HG02970 (cell line): Measurements from ENCODE around the gene TM9SF4.
"Not testable (repeated sequence)": the region's sequence is repeated elsewhere in the genome, so short reads cannot be mapped to it uniquely, and the experiment has no call there.

Experiments
- ATAC-seq: cut with Tn5 transposase; IDR thresholded peaks from one replicate; pipeline ENCODE4 v1.9.1; 2021; ENCODE audit warnings: mild to moderate bottlenecking, moderate library complexity, moderate number of reproducible peaks; ENCODE audit not compliant: unreplicated experiment, low FRiP score

The TM9SF4 gene

DNA sequence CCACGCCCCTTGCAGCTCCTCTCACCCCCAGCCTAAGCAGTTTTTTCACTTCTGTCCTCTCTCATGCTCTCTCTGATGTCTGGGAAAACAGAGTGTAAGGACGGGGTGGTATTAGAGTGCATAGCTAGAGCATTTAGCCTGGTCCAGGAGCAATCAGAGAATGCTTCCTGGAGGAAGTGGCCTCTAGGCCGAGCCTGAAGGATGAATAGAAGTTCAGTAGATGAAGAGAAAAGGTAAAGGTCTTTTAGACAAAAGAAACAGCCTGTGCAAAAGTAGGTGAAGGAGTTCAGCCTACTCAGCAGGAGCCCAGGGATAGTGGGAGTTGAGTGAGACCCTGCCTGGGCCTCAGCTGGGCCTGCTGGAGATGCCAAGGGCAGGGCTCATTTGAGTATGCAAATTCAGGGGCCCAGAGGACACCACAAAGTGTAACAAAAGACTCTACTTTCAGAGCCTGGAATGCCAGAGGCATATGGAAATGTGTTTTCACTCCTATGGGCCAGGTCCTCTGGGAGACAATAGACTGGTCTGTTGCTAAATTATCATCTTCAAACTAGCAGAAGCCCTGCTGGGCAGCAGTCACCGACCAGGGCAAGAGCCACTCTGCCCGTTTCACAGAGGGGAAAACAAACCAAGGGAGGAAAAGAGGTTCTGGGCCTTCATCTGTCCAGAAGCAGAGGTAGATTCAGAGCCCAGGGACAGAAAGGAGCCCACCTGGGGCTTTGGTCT is 19.7 kb upstream of the TM9SF4 start:
- ATAC-seq: no peak

- no peak for ATAC-seq
Observed at GRCh38 chr20:32091888-32092346, 17.6 kb upstream of the TM9SF4 start.

- no peak for ATAC-seq
Observed at GRCh38 chr20:32098786-32099185, 10.7 kb upstream of the TM9SF4 start.

DNA sequence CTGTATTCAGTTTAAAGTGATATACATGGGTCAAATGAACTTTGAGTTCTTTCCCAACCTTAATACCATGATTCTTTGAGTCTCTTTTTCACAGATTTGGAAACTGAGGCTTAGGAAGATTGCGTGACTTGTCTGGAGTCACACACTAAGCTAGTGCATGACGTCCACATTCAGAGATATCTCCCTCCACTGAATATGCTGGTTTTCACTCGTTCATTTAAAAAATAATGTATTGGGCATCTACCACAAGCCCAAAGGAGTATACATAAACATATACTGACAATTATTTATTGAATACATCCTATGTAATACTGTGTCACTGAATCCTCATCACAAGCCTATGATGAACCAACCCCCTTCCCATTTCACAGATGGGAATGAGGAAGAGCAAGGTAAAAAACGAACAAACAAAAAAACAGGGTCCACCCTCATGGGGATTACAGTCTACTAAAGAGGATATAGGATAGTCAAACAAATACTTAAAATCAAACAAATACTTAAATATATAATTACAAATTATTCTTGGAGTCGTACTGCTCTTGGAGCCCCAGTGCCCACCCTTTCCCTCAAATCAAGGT is 611 bp upstream of the TM9SF4 start:
- no peak for ATAC-seq

DNA sequence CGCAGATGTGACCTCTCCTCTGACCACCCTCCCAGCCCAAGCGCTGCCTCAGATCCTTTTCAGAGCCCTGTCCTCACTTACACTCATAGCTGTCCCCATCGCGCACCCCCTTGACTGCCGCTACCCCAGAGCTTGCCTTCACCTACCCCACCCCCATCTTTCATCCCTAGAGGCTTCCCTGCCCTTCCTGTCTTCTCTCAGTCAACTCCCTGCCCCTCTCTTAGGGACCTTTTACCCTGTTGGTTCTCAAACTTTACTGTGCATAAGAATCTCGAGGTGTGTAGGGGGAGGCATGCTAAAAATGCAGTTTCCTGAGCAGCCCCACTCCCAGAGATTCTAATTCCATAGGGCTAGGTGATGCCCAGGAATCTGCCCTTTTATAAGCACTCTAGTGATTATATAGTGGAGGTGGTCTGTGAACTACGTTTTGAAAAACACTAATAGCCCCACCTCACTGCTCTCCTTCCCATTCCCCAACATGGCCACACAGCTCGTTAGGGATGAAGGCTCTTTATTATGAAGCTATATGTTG is 725 bp downstream of the TM9SF4 start:
- ATAC-seq: peak; percentile 5

GRCh38 chr20:32110727-32111126 is 1.2 kb downstream of the TM9SF4 start:
- ATAC-seq: no peak

DNA sequence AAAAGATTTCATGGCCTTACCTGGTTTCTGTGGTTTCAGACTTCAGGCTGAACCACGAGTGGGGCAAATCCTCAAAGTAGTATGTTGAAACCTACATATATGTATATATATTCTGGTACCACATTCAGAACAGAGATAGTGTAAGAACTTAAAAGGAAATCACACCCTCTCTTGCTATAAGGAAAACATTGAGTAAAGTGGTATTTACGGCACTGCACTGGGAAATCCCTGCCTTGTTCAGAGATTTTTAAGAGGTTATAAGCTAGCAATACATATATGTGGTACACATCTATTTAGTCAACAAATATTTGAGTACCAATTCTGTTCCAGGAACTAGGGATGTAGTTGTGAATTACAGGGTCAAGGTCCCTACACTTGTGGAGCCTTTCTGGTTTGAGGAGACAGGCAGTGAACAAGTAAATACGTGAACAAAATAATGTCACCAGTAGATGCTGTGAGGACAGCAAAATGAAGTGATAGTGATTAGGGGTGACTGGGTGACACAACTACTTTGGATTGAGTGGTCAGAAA is 1.7 kb downstream of the TM9SF4 start:
- ATAC-seq: no peak

- ATAC-seq: no peak
Observed at GRCh38 chr20:32111753-32112152, 2.2 kb downstream of the TM9SF4 start.

GRCh38 chr20:32112841-32113240 is 3.3 kb downstream of the TM9SF4 start:
- ATAC-seq: no peak

DNA sequence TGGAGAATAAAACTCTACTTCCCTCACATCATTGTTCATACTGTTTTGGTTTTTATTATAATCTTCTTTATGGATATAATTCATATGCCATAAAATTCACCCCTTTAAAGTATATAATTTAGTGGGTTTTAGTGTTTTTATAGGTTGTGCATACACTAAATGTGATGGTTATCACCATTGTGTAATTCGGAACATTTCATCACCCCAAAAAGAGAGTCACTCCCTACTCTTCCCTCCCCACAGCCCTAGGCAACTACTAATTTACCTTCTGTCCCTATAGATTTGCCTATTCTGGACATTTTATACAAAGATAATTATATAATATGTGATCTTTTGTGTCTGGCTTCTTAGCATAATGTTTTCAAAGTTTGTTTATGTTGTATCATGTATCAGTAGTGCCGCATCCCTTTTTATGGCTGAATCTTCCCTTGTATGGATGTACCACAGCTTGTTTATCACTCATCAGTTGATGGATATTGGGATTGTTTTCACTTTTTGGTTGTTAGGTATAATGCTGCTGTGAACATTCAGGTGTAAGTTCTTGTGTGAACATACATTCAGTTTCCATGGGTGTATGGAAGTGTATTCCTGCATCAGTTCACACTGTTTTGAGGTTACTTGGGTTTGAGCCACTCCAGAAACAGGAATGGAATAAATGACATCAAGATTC is 4.2 kb downstream of the TM9SF4 start:
- ATAC-seq: no peak

GRCh38 chr20:32114305-32114960 is 4.9 kb downstream of the TM9SF4 start:
- ATAC-seq: no peak

DNA sequence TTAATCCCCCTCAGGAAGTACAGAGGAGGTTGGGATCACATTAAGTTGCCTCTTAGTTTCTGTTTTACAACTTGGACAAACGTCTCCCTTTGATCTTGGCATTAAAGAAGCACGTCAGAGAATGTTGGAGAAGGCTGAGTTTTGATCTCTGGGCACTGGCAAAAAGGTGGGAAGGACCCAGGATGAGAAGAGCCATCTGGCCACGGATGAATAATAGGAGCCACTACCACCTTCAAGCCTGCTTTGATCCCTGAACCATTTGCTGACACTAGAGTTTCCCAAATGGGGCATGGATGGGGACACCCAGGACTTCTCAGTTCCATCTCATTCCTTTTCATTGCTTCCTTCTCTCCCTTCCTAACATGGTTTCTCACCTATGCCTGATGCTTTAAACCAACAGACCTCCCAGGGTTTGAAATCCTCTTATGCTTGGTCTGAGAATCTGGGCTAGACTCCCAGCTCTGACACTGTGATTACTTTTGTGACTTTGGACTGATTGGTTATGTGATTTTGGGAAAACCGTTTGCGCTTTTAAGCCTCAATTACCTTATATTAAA is 5.8 kb downstream of the TM9SF4 start:
- ATAC-seq: no peak

DNA sequence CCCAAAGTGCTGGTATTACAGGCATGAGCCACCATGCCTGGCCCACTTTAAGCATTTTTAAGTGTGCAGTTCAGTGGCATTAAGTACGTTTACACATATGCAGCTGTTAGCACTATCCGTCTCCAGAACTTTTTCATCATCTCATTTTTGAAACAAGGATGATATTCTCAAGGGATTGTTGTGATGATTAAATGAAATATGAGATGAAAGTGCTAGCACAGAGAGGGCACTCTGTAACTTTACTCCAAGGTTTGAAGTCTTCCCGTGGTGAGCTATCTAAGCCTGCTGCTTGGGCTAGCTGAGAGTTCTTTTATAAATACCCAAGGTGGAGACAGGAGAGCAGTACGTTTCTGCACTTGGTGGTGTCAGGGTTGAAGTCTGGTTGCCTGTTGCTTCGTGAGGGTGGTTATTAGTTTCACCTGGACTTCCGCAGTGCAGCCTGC is 6.6 kb downstream of the TM9SF4 start:
- no peak for ATAC-seq

DNA sequence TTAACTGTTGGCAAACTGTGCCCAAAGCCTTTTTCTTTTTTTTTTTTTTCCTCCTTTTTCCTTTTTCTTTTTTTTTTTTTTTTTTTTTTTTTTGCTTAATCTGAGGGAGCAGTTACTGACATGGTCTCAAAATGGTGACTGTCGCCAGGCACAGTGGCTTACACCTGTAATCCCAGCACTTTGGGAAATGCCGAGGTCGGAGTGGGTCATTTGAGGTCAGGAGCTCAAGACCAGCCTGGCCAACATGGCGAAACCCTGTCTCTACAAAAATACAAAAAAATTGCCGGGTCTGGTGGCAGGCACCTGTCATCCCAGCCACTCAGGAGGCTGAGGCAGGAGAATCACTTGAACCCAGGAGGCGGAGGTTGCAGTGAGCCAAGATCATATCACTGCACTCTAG is 7.3 kb downstream of the TM9SF4 start:
- not testable (repeated sequence) for ATAC-seq

GRCh38 chr20:32118427-32118826 is 8.9 kb downstream of the TM9SF4 start:
- not testable (repeated sequence) for ATAC-seq

- ATAC-seq: no peak
Observed at GRCh38 chr20:32119734-32120133, 10.2 kb downstream of the TM9SF4 start.

DNA sequence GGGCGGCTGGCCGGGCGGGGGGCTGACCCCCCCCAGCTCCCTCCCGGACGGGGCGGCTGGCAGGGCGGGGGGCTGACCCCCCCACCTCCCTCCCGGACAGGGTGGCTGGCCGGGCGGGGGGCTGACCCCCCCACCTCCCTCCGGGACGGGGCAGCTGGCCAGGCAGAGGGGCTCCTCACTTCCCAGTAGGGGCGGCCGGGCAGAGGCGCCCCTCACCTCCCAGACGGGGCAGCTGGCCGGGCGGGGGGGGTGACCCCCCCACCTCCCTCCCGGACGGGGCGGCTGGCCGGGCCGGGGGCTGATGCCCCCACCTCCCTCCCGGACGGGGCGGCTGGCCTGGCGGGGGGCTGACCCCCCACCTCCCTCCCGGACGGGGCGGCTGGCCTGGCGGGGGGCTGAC is 12.4 kb downstream of the TM9SF4 start:
- not testable (repeated sequence) for ATAC-seq

DNA sequence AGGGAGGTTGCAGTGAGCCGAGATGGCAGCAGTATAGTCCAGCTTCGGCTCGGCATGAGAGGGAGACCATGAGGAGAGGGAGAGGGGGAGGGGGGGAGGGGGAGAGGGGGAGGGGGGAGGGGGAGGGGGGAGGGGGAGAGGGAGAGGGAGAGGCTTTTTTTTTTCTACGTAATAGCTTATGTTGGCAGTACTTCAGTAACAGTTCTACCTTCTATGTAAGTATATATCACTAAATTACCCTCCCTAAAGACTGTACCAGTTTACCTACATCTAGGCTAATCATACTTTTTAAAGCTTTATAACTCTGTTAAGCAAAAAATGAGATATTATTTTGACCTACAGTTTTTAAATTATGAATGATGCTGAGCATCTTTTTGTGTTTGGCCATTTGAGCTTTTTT is 13.6 kb downstream of the TM9SF4 start:
- no peak for ATAC-seq

GRCh38 chr20:32124916-32125454 is 15.5 kb downstream of the TM9SF4 start:
- no peak for ATAC-seq

GRCh38 chr20:32125506-32125905 is 16.0 kb downstream of the TM9SF4 start:
- no peak for ATAC-seq
